ENCODE data around the gene KCP. TPM values are rescaled to one million over a fixed set of nuclear protein-coding genes. Genes with fewer than 3 reads are reported as not detected.

KCP gene
- total RNA-seq, 4 donors from 2014 or later = 0.18 to 3.5 TPM; not detected in 2

DNA sequence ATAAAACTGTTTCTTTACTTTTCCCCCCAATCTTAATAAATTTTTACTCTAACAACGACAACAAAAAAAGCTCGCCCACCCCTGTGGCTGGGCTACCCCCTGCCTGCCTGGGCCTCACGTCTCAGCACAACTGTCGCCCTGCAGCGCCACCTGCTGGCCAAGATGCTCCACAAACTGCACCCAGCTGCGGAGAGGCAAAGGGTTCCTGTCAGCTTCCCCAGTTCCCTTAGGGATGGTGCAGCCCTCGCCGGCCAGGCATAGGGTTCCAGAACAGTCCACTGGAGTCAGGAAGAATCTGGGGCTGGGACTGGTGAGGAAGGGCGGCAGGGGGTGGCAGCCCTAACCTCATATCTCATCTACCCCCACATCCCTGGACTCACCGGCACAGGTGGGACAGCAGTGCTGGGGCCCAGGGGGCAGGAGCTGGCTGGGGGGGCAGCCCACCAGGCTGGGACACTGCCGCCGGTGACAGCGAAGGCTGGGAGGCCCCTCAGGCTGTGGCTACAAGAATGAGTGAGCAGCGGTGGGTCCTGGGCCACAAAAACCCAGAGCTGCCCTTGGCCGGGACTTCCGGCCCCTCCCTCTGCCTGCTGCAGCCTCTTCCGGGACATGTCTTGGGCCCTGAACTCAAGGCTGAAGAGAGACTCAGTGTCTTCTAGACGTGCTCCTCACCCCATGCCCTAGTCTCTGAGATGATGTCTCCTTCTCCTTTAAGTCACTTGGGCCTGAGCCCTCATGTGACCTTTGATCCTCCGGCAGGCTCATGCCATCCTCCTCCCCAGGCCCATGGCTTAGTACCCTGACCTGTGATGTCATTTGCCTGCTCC, 26.7 kb downstream of the KCP start:
- intact Hi-C loops (cut with DNase I; ENCODE audit: low total_unique reads) = no loop called here
- H3K4me3 ChIP-seq = no peak overlapping the region
- peak; percentile 74 to 79 for DNase-seq

DNA sequence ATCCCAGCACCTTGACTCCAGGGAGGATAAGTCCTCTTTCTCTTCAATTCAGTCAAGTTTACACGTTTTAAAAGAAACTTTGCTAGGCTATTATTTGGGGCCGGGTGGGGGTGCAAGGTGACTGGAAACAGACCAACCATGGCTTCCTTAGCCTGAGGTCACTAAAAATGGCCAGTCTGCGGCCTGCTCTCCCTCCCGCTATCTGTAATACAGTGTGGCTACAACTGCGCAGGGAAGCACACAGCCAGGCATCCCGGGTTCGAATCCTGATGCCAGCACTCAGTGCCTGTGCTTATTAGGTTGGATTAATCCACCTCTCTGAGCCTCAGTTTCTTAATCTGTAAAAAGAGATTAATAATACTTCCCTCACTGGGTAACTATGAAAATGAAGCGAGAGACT, 28.4 kb downstream of the KCP start:
- no peaks in the 10 kb centered on the region for H3K36me3 ChIP-seq
- no peaks in the 10 kb centered on the region for H3K27me3 ChIP-seq
- DNase-seq = no peak
- no peaks in the 10 kb centered on the region for H3K9me3 ChIP-seq
- H3K27ac ChIP-seq = no peak overlapping the region
- no peaks in the 10 kb centered on the region for H3K4me1 ChIP-seq
- intact Hi-C loops (cut with DNase I; ENCODE audit: low total_unique reads) = no loop called here
- H3K4me3 ChIP-seq = no peak overlapping the region
- TF ChIP-seq, protein P1, sequence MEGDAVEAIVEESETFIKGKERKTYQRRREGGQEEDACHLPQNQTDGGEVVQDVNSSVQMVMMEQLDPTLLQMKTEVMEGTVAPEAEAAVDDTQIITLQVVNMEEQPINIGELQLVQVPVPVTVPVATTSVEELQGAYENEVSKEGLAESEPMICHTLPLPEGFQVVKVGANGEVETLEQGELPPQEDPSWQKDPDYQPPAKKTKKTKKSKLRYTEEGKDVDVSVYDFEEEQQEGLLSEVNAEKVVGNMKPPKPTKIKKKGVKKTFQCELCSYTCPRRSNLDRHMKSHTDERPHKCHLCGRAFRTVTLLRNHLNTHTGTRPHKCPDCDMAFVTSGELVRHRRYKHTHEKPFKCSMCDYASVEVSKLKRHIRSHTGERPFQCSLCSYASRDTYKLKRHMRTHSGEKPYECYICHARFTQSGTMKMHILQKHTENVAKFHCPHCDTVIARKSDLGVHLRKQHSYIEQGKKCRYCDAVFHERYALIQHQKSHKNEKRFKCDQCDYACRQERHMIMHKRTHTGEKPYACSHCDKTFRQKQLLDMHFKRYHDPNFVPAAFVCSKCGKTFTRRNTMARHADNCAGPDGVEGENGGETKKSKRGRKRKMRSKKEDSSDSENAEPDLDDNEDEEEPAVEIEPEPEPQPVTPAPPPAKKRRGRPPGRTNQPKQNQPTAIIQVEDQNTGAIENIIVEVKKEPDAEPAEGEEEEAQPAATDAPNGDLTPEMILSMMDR (IDR thresholded peaks at IDR 0.05) = no peak
- TF ChIP-seq POLR2A (IDR thresholded peaks at IDR 0.05) = no peak

More for the DNA sequence above, 26.7 kb downstream of the KCP start:
- no peak for TF ChIP-seq POLR2A (IDR thresholded peaks at IDR 0.05)
- TF ChIP-seq, protein P1 (IDR thresholded peaks at IDR 0.05) = peak; percentile 82 to 94 (median 90)
- Histone ChIP-seq H3K27me3 (no peaks in the 10 kb centered on the region), H3K36me3 (no peaks in the 10 kb centered on the region), H3K4me1 (no peaks in the 10 kb centered on the region), H3K9me3 (no peaks in the 10 kb centered on the region), H3K27ac (no peak overlapping the region)

DNA sequence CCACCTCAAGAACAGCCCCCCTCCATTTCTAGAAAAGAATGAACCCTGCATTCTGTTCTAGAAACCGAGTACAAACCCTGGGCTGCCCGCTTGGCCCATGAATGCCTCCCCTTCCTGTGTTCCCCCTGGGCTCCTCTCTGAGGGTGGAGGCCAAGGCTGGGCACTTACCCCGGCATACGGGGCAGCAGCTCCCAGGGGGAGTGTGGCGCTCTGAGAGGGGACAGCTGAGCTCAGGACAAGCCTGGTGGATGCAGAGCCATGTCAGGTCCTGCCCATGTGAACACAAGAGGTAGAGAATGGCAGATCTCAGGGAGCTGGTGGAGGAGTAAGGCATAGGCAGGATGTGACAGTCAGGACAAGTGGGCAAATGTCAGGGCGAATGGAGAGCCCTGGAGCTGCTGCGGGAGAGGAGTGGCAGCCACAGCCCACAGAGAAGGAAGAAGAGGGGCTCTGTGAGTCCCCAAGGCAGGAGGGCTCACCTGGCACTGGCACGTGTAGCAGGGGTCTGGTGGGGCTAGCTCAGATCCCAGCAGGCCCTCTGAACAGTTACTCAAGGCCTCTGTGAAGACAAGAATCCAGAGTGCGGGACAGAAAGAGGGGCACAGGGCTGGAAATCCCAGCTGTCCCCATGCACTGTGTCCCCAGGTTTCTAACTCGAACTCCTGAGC, 28.9 kb downstream of the KCP start:
- Histone ChIP-seq H3K27me3 (no peaks in the 10 kb centered on the region), H3K27ac (no peak overlapping the region), H3K9me3 (no peaks in the 10 kb centered on the region), H3K4me3 (no peak overlapping the region), H3K36me3 (no peaks in the 10 kb centered on the region), H3K4me1 (no peaks in the 10 kb centered on the region)
- no peak for DNase-seq
- intact Hi-C loops (cut with DNase I; ENCODE audit: low total_unique reads) = no loop called here
- no peak for TF ChIP-seq POLR2A (IDR thresholded peaks at IDR 0.05)
- TF ChIP-seq, protein P1 (IDR thresholded peaks at IDR 0.05) = no peak

DNA sequence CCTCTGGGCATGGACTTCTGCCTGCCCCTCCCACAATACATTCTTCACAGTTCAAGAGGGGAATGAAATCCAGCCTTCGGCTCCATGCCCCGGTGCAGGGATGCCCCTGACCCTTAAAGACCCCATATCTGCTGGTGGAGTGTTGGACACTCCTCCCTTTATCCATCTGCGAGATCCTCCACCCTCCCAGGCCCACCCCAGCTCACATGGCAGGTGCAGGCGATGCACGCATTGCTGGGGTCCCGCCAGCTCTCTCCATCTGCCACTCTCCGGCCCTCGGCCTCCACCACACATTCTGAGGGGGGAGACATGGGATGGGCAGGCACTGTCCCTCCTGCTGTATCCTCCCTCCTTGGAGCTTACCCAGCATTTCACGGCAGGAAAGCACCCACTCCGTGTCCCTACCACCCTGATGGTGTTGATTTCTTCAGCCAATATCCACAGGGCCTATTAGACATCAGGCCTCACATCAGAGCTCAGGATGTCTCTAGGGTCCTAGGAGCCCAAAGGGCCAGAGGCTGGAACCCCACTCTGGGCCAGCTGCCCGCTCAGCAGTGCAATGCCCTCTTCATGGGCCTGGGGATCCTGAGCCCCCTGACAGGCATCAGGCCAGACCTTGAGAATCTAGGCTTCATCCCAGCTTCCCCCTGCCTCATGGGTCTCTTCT, 29.6 kb downstream of the KCP start:
- no peak for TF ChIP-seq POLR2A (IDR thresholded peaks at IDR 0.05)
- TF ChIP-seq, protein P1 (IDR thresholded peaks at IDR 0.05) = no peak
- DNase-seq = no peak
- intact Hi-C loops (cut with DNase I; ENCODE audit: low total_unique reads) = no loop called here
- no peak overlapping the region for H3K4me3 ChIP-seq
- H3K27me3 ChIP-seq = no peaks in the 10 kb centered on the region
- no peaks in the 10 kb centered on the region for H3K9me3 ChIP-seq
- H3K4me1 ChIP-seq = no peaks in the 10 kb centered on the region
- H3K27ac ChIP-seq = no peak overlapping the region
- no peaks in the 10 kb centered on the region for H3K36me3 ChIP-seq

Data from uterus (tissue), 4 donors.